Chondrocyte (in vitro differentiated cells): ENCODE data around the gene ROBO2. TPM values are rescaled to one million over a fixed set of nuclear protein-coding genes. Genes with fewer than 3 reads are reported as not detected.

ENCODE experiments used
- DNase-seq: peaks from one replicate; pipeline ENCODE4 v3.0.0; 2021; ENCODE audit warnings: mixed read lengths, low spot score
- H3K27ac Mint-ChIP-seq: one replicate; pipeline ENCODE4 v1.8.0; 2021; ENCODE audit warnings: mild to moderate bottlenecking, moderate library complexity, mixed read lengths; ENCODE audit not compliant: unreplicated experiment
- H3K27me3 Mint-ChIP-seq: 2 replicates; pipeline ENCODE4 v1.8.0; 2021; ENCODE audit warnings: low read depth, mixed read lengths
- H3K36me3 Mint-ChIP-seq: 2 replicates; pipeline ENCODE4 v1.8.0; 2021; ENCODE audit warnings: low read depth, mixed read lengths
- H3K4me1 Mint-ChIP-seq: 2 replicates; pipeline ENCODE4 v1.8.0; 2021; ENCODE audit warnings: low read depth, mild to moderate bottlenecking, mixed read lengths
- H3K4me3 Mint-ChIP-seq: one replicate; pipeline ENCODE4 v1.8.0; 2021; ENCODE audit warnings: mild to moderate bottlenecking, moderate library complexity, mixed read lengths; ENCODE audit not compliant: unreplicated experiment
- H3K9me3 Mint-ChIP-seq: 2 replicates; pipeline ENCODE4 v1.8.0; 2021; ENCODE audit warnings: low read depth, mixed read lengths
- total RNA-seq: library from RNA; stranded (reverse); gene quantifications from 3 replicates; pipeline ENCODE4 v1.2.1, GENCODE V29; 2021
- TF ChIP-seq, protein P1 (sequence below): fragments of 200-600 bp; sonication (generic); IDR thresholded peaks from 2 replicates; pipeline ENCODE4 v1.5.0; 2021; ENCODE audit warnings: antibody characterized with exemption, mild to moderate bottlenecking, moderate library complexity

ROBO2 gene
- total RNA-seq, 1 donor from 2014 or later = 1.7 TPM

DNA sequence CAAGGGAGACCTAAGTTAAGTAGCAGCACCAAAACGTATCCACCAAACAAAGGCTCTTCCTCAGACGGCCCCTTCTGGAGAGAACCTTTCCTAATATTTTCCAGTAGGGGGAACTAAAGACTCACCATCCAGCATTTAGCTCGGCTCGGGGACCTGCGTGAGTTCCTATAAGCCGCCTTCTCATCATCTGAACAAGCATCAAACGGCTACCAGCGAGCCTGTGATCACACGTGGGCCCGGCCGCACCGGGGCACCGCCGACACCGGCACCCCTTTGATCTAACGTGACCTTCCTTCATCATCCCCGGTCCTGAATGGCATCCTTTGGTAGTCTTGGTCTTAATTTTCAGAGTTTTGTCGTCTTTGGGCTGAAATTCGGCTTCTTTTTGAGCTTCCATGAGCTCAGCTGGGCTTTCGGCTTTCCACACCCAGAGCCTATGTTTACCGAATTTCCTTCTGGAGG, 1.4 kb upstream of the ROBO2 start:
- H3K36me3 Mint-ChIP-seq = no peaks in the 10 kb centered on the region
- H3K4me1 Mint-ChIP-seq = peaks cover 28% of the 10 kb centered on the region
- no peaks in the 10 kb centered on the region for H3K9me3 Mint-ChIP-seq
- TF ChIP-seq, protein P1, sequence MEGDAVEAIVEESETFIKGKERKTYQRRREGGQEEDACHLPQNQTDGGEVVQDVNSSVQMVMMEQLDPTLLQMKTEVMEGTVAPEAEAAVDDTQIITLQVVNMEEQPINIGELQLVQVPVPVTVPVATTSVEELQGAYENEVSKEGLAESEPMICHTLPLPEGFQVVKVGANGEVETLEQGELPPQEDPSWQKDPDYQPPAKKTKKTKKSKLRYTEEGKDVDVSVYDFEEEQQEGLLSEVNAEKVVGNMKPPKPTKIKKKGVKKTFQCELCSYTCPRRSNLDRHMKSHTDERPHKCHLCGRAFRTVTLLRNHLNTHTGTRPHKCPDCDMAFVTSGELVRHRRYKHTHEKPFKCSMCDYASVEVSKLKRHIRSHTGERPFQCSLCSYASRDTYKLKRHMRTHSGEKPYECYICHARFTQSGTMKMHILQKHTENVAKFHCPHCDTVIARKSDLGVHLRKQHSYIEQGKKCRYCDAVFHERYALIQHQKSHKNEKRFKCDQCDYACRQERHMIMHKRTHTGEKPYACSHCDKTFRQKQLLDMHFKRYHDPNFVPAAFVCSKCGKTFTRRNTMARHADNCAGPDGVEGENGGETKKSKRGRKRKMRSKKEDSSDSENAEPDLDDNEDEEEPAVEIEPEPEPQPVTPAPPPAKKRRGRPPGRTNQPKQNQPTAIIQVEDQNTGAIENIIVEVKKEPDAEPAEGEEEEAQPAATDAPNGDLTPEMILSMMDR = peak; percentile 92
- peak overlapping the region; percentile 78 for H3K4me3 Mint-ChIP-seq
- no peak for DNase-seq
- peaks cover 8% of the 10 kb centered on the region for H3K27me3 Mint-ChIP-seq
- peak overlapping the region; percentile 17 for H3K27ac Mint-ChIP-seq

GRCh38 chr3:77038930-77039605, 831 bp upstream of the ROBO2 start:
- H3K4me1 Mint-ChIP-seq = peaks cover 28% of the 10 kb centered on the region
- peaks cover 8% of the 10 kb centered on the region for H3K27me3 Mint-ChIP-seq
- DNase-seq = no peak
- H3K36me3 Mint-ChIP-seq = no peaks in the 10 kb centered on the region
- H3K9me3 Mint-ChIP-seq = no peaks in the 10 kb centered on the region
- H3K27ac Mint-ChIP-seq = no peak overlapping the region
- H3K4me3 Mint-ChIP-seq = peak overlapping the region; percentile 78
- TF ChIP-seq, protein P1 = peak; percentile 3

DNA sequence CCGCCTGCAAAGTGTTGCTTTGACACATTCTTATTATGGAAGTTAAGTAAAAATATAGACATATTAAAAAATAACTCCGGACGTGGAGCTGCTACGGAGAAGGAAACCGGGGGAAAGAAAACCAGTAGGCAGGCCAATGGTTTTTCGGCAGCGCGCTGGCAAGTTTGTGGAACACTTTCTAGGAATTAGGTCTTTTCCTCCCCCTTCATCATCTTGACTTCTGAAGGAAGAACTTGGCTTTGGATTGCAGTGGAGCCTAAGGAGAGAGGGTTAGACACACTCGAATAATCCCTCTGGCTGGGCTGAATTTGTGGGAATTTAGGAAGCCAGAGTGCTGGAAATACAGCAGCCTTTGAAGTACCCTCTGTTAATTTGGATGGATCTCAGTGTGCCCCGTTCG, 317 bp downstream of the ROBO2 start:
- no peak overlapping the region for H3K27ac Mint-ChIP-seq
- H3K9me3 Mint-ChIP-seq = no peaks in the 10 kb centered on the region
- no peaks in the 10 kb centered on the region for H3K36me3 Mint-ChIP-seq
- no peak for DNase-seq
- peak overlapping the region; percentile 78 for H3K4me3 Mint-ChIP-seq
- peaks cover 28% of the 10 kb centered on the region for H3K4me1 Mint-ChIP-seq
- TF ChIP-seq, protein P1 = no peak
- H3K27me3 Mint-ChIP-seq = peaks cover 8% of the 10 kb centered on the region

- Mint-ChIP-seq H3K9me3 (peaks cover 3% of the 10 kb centered on the region), H3K36me3 (no peaks in the 10 kb centered on the region), H3K4me3 (peak overlapping the region; percentile 78), H3K27ac (no peak overlapping the region), H3K27me3 (peaks cover 8% of the 10 kb centered on the region), H3K4me1 (peaks cover 28% of the 10 kb centered on the region)
- TF ChIP-seq, protein P1 = no peak
- no peak for DNase-seq
These were observed 1.2 kb downstream of the ROBO2 start for GRCh38 chr3:77040926-77041722.

GRCh38 chr3:77041811-77042210, 1.9 kb downstream of the ROBO2 start:
- Mint-ChIP-seq H3K27me3 (peaks cover 8% of the 10 kb centered on the region), H3K9me3 (peaks cover 3% of the 10 kb centered on the region)
- no peak for DNase-seq

More at GRCh38 chr3:77041811-77042210, 1.9 kb downstream of the ROBO2 start:
- H3K4me3 Mint-ChIP-seq = no peak overlapping the region
- peaks cover 28% of the 10 kb centered on the region for H3K4me1 Mint-ChIP-seq
- H3K36me3 Mint-ChIP-seq = no peaks in the 10 kb centered on the region
- H3K27ac Mint-ChIP-seq = no peak overlapping the region
- TF ChIP-seq, protein P1 = no peak
